SK-N-SH (cell line): ENCODE data around the gene RFX1. TPM values are rescaled to one million over a fixed set of nuclear protein-coding genes. Genes with fewer than 3 reads are reported as not detected.

Experiments used
- CTCF ChIA-PET: fragments of 300-600, 350-600 bp; formaldehyde crosslinking; extraction: SDS; loops from one replicate; lab custom pipeline; 2021; lab: Yijun Ruan, JAX
- POLR2A ChIA-PET: fragments of 350-600 bp; sonication (Branson Sonifier 250); formaldehyde crosslinking; extraction: SDS; loops from one replicate; lab custom pipeline; 2020; ENCODE audit warnings: antibody characterized with exemption, inconsistent platforms; lab: Yijun Ruan, JAX
- DNase-seq: peaks from one replicate; pipeline ENCODE4 v3.0.0; 2012
- H2AFZ ChIP-seq: fragments of 200-600 bp; sonication (generic); 2 replicates; pipeline ENCODE4 v1.8.1; 2016; ENCODE audit warnings: antibody characterized with exemption, mild to moderate bottlenecking, low read depth
- H3F3A ChIP-seq: fragments of 200-600 bp; sonication (generic); replicated peaks from 2 replicates; pipeline ENCODE3; 2016; ENCODE audit warnings: antibody characterized with exemption, mild to moderate bottlenecking; ENCODE audit not compliant: insufficient read depth
- H3K27ac ChIP-seq, 2 experiments: fragments of 200-500 bp in 1 of 2; fragments of 200-600 bp in 1 of 2; sonication (Bioruptor generic) in 1 of 2; sonication (generic), shearing (Covaris generic) in 1 of 2; 2 replicates each; pipeline versions ENCODE4 v1.5.1 to v1.6.1; 2014 to 2016; ENCODE audit warnings: low read depth in 2 of 2, inconsistent platforms in 1 of 2, low read length in 1 of 2, mild to moderate bottlenecking in 1 of 2, mixed read lengths in 1 of 2
- H3K27me3 ChIP-seq: fragments of 200-600 bp; sonication (generic), shearing (Covaris generic); 2 replicates; pipeline ENCODE4 v1.6.1; 2016; ENCODE audit warnings: mixed run types; ENCODE audit not compliant: insufficient read depth
- H3K36me3 ChIP-seq, 2 experiments: fragments of 200-500 bp in 1 of 2; fragments of 200-600 bp in 1 of 2; sonication (Bioruptor generic) in 1 of 2; sonication (generic) in 1 of 2; replicated peaks in 1 of 2; 2 replicates each; pipeline versions ENCODE3 to v1.5.1; 2014 to 2016; ENCODE audit warnings: low read length in 1 of 2, mild to moderate bottlenecking in 1 of 2; ENCODE audit not compliant: insufficient read depth in 2 of 2, control insufficient read depth in 1 of 2
- H3K4me1 ChIP-seq, 2 experiments: fragments of 200-500 bp in 1 of 2; fragments of 200-600 bp in 1 of 2; sonication (Bioruptor generic) in 1 of 2; sonication (generic), shearing (Covaris generic) in 1 of 2; 2 replicates each; pipeline versions ENCODE4 v1.5.1 to v1.6.1; 2014 to 2016; ENCODE audit warnings: low read depth in 1 of 2, low read length in 1 of 2, mixed run types in 1 of 2; ENCODE audit not compliant: insufficient read depth in 2 of 2, control insufficient read depth in 1 of 2
- H3K4me2 ChIP-seq: fragments of 200-600 bp; sonication (generic), shearing (Covaris generic); 2 replicates; pipeline ENCODE4 v1.6.1; 2017; ENCODE audit warnings: mixed run types
- H3K4me3 ChIP-seq, 2 experiments: fragments of 200-500 bp in 1 of 2; fragments of 200-600 bp in 1 of 2; sonication (Bioruptor generic) in 1 of 2; sonication (generic), shearing (Covaris generic) in 1 of 2; 2 replicates each; pipeline versions ENCODE4 v1.5.1 to v1.8.1; 2014 to 2016; ENCODE audit warnings: low read depth in 2 of 2, inconsistent platforms in 1 of 2, low read length in 1 of 2, mild to moderate bottlenecking in 1 of 2, mixed read lengths in 1 of 2, moderate library complexity in 1 of 2
- H3K79me2 ChIP-seq: fragments of 200-600 bp; sonication (generic); 2 replicates; pipeline ENCODE4 v1.8.1; 2017; ENCODE audit warnings: mild to moderate bottlenecking; ENCODE audit not compliant: insufficient read depth
- H3K9ac ChIP-seq: fragments of 200-600 bp; sonication (generic); 2 replicates; pipeline ENCODE4 v1.6.1; 2017; ENCODE audit warnings: mixed run types
- H3K9me2 ChIP-seq: fragments of 200-600 bp; sonication (generic); 2 replicates; pipeline ENCODE4 v1.6.1; 2017; ENCODE audit warnings: mixed run types
- H3K9me3 ChIP-seq: fragments of 200-600 bp; sonication (generic); 2 replicates; pipeline ENCODE4 v1.6.1; 2017; ENCODE audit warnings: mixed run types, mild to moderate bottlenecking, moderate library complexity
- H4K20me1 ChIP-seq: fragments of 200-600 bp; sonication (generic); 2 replicates; pipeline ENCODE4 v1.6.1; 2017; ENCODE audit warnings: mild to moderate bottlenecking, mixed run types; ENCODE audit not compliant: insufficient read depth
- CHD2 ChIP-seq: fragments of 150-350 bp; IDR thresholded peaks from 2 replicates; pipeline ENCODE4 v1.6.1; 2018; ENCODE audit warnings: low read length; ENCODE audit not compliant: partially characterized antibody
- ELF1 ChIP-seq: IDR thresholded peaks from 2 replicates; pipeline ENCODE4 v1.4.0; 2012
- EP300 ChIP-seq, 2 experiments: IDR thresholded peaks; 2 replicates each; pipeline versions ENCODE4 v1.4.0 to v1.6.1; 2012; ENCODE audit warnings: borderline replicate concordance in 1 of 2, low read depth in 1 of 2, low read length in 1 of 2
- EZH2phosphoT487 ChIP-seq: fragments of 200-600 bp; sonication (generic); IDR thresholded peaks from 2 replicates; pipeline ENCODE4 v1.6.1; 2017; ENCODE audit warnings: low read depth, mixed run types, mild to moderate bottlenecking, antibody characterized with exemption, moderate library complexity, borderline replicate concordance
- FOXJ3 ChIP-seq: sonication (generic); formaldehyde crosslinking; IDR thresholded peaks from 2 replicates; pipeline ENCODE4 v1.5.1; 2020; ENCODE audit warnings: mild to moderate bottlenecking, missing genetic modification reagents
- GABPA ChIP-seq: IDR thresholded peaks from 2 replicates; pipeline ENCODE4 v1.4.0; 2012; ENCODE audit warnings: low read depth, mild to moderate bottlenecking
- GATA2 ChIP-seq: sonication (generic); formaldehyde crosslinking; IDR thresholded peaks from 2 replicates; pipeline ENCODE4 v1.5.0; 2020; ENCODE audit warnings: mild to moderate bottlenecking, missing genetic modification reagents
- JUND ChIP-seq: IDR thresholded peaks from 2 replicates; pipeline ENCODE4 v1.4.0; 2012
- MEF2A ChIP-seq: IDR thresholded peaks from 2 replicates; pipeline ENCODE4 v1.4.0; 2012; ENCODE audit warnings: low read depth, borderline replicate concordance
- NFIC ChIP-seq: IDR thresholded peaks from 2 replicates; pipeline ENCODE4 v1.4.0; 2012; ENCODE audit warnings: borderline replicate concordance
- NRF1 ChIP-seq: IDR thresholded peaks from 2 replicates; pipeline ENCODE4 v1.6.1; 2012; ENCODE audit warnings: low read depth, mild to moderate bottlenecking, low read length
- POLR2AphosphoS5 ChIP-seq: IDR thresholded peaks from 2 replicates; pipeline ENCODE4 v1.6.1; 2012; ENCODE audit warnings: low read depth, low read length
- RCOR1 ChIP-seq: fragments of 150-350 bp; IDR thresholded peaks from 2 replicates; pipeline ENCODE4 v1.6.1; 2017; ENCODE audit warnings: antibody characterized with exemption, low read length
- RXRA ChIP-seq: IDR thresholded peaks from 2 replicates; pipeline ENCODE4 v1.4.0; 2012; ENCODE audit warnings: low read depth, mild to moderate bottlenecking, borderline replicate concordance
- SIN3A ChIP-seq: IDR thresholded peaks from 2 replicates; pipeline ENCODE4 v1.6.1; 2012; ENCODE audit warnings: low read depth, mild to moderate bottlenecking, low read length, moderate library complexity, borderline replicate concordance
- TAF1 ChIP-seq: IDR thresholded peaks from 2 replicates; pipeline ENCODE4 v1.6.1; 2012; ENCODE audit warnings: low read depth, mild to moderate bottlenecking, low read length, moderate library complexity, borderline replicate concordance
- TCF12 ChIP-seq: IDR thresholded peaks from 2 replicates; pipeline ENCODE4 v1.4.0; 2012
- WGBS: methylation state at CpG from one replicate; pipeline ENCODE4 v1.1.6; 2017; ENCODE audit warnings: low lambda C conversion rate; 5-methylcytosine and 5-hydroxymethylcytosine counted together
- polyA plus RNA-seq, 3 experiments: library from polyadenylated mRNA; depleted of rRNA; stranded (reverse); fragments of >200 nt; gene quantifications; 2 replicates each; pipeline ENCODE4 v1.2.3, GENCODE V29; 2012
- TF ChIP-seq, protein P1 (sequence below): IDR thresholded peaks from 2 replicates; pipeline ENCODE4; 2012
- TF ChIP-seq, protein P2 (sequence below): IDR thresholded peaks from 2 replicates; pipeline ENCODE4 v1.4.0; 2012; ENCODE audit warnings: low read depth
- TF ChIP-seq, protein P3 (sequence below): fragments of 200-600 bp; sonication (generic); IDR thresholded peaks from 2 replicates; pipeline ENCODE4 v1.6.1; 2017; ENCODE audit warnings: antibody characterized with exemption, mild to moderate bottlenecking, moderate library complexity
- TF ChIP-seq, protein P4 (sequence below): IDR thresholded peaks from 2 replicates; pipeline ENCODE4 v1.4.0; 2012; ENCODE audit warnings: low read depth, borderline replicate concordance
- TF ChIP-seq, protein P5 (sequence below): fragments of 150-350 bp; IDR thresholded peaks from 2 replicates; pipeline ENCODE4 v1.6.1; 2016; ENCODE audit warnings: mild to moderate bottlenecking, low read depth, low read length

RFX1 gene
- polyA plus RNA-seq, 1 of the 3 experiments (the other 2 are of a cell fraction): 1.5 TPM

DNA sequence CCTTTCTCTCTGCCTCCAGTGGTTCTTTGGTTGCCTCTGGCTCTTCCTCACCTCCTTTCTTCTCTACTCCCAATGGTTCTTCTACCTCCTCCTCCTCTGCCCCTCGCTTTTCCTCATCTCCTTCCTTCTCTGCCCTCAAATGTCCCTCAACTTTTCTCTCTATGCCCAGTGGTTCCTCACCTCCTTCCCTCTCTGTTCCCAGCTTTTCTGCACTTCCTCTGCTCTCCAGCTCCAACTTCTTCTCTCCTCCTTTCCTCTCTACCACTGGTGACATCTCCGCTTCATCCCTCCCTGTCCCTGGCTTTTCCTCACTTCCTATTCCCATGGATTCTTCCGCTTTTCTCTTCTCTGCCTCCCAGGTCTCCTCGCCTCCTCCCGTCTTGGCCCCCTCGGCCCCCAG, 48.0 kb upstream of the RFX1 start:
- no peaks in the 10 kb centered on the region for H4K20me1 ChIP-seq
- TF ChIP-seq, protein P1, sequence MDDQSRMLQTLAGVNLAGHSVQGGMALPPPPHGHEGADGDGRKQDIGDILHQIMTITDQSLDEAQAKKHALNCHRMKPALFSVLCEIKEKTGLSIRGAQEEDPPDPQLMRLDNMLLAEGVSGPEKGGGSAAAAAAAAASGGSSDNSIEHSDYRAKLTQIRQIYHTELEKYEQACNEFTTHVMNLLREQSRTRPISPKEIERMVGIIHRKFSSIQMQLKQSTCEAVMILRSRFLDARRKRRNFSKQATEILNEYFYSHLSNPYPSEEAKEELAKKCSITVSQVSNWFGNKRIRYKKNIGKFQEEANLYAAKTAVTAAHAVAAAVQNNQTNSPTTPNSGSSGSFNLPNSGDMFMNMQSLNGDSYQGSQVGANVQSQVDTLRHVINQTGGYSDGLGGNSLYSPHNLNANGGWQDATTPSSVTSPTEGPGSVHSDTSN: no peak
- no peak for TF ChIP-seq RCOR1
- TF ChIP-seq EP300 (IDR thresholded peaks at IDR 0.05; ENCODE audit: borderline replicate concordance in 1 of 2, low read depth in 1 of 2, low read length in 1 of 2): no peak
- no peak for TF ChIP-seq GATA2
- TF ChIP-seq TCF12: no peak
- TF ChIP-seq TAF1: no peak
- no peak for TF ChIP-seq MEF2A
- TF ChIP-seq, protein P2, sequence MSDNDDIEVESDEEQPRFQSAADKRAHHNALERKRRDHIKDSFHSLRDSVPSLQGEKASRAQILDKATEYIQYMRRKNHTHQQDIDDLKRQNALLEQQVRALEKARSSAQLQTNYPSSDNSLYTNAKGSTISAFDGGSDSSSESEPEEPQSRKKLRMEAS: no peak
- TF ChIP-seq POLR2AphosphoS5: no peak
- no peak for TF ChIP-seq EZH2phosphoT487
- no peak for TF ChIP-seq RXRA
- TF ChIP-seq, protein P3, sequence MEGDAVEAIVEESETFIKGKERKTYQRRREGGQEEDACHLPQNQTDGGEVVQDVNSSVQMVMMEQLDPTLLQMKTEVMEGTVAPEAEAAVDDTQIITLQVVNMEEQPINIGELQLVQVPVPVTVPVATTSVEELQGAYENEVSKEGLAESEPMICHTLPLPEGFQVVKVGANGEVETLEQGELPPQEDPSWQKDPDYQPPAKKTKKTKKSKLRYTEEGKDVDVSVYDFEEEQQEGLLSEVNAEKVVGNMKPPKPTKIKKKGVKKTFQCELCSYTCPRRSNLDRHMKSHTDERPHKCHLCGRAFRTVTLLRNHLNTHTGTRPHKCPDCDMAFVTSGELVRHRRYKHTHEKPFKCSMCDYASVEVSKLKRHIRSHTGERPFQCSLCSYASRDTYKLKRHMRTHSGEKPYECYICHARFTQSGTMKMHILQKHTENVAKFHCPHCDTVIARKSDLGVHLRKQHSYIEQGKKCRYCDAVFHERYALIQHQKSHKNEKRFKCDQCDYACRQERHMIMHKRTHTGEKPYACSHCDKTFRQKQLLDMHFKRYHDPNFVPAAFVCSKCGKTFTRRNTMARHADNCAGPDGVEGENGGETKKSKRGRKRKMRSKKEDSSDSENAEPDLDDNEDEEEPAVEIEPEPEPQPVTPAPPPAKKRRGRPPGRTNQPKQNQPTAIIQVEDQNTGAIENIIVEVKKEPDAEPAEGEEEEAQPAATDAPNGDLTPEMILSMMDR: no peak
- ChIA-PET POLR2A (no interaction called here), CTCF (interaction anchor here (0.9 to 3.0 kb wide), 5 partner anchors 11 to 25 kb away, joined by 3 to 15 read pairs (median 4); partner anchors contain the start of gene MISP3)
- no peaks in the 10 kb centered on the region for H3K36me3 ChIP-seq
- H3K79me2 ChIP-seq: no peaks in the 10 kb centered on the region
- WGBS: 95% methylated on average over 6 of the region's 6 CpGs
- DNase-seq: no peak
- H3K4me1 ChIP-seq: peaks cover 6 to 10% of the 10 kb centered on the region in 2 experiments; a peak in 2 of 4 replicates
- H3K9ac ChIP-seq: no peak overlapping the region
- no peak overlapping the region for H3K4me2 ChIP-seq
- no peaks in the 10 kb centered on the region for H3K9me3 ChIP-seq
- no peak overlapping the region for H3K4me3 ChIP-seq
- peaks cover 11% of the 10 kb centered on the region for H3F3A ChIP-seq
- H2AFZ ChIP-seq: no peak overlapping the region
- H3K27me3 ChIP-seq: no peaks in the 10 kb centered on the region
- H3K9me2 ChIP-seq: no peaks in the 10 kb centered on the region
- H3K27ac ChIP-seq: no peak overlapping the region

DNA sequence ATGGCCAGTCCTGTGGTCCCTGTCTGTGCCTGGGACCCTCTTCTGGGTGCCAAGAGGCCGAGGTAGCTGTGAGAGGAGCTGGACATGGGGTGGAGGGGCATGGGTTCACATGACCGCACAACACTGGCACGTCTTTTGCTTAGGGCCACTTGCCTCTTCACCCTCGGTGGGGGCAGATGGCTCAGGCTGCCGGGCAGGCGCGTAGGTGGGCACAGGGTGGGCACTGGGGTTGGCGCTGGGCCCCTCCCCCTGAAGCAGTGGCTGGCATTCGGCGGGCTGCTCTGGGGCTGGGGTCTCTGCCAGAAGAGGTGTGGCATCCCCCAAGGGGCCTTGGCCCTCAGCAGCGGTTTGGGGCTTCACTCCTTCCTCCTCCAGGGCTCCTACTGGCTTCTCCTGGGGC, 47.4 kb upstream of the RFX1 start:
- ChIA-PET CTCF (interaction anchor here (0.7 to 3.0 kb wide), 7 partner anchors 10 to 279 kb away, joined by 3 to 15 read pairs (median 4); partner anchors contain the start of genes IL27RA and MISP3), POLR2A (no interaction called here)
- H3K4me2 ChIP-seq: no peak overlapping the region
- no peak overlapping the region for H3K9ac ChIP-seq
- no peak overlapping the region for H3K4me3 ChIP-seq
- no peaks in the 10 kb centered on the region for H3K9me2 ChIP-seq
- no peaks in the 10 kb centered on the region for H3K79me2 ChIP-seq
- peak; percentile 15 for DNase-seq
- no peaks in the 10 kb centered on the region for H4K20me1 ChIP-seq
- no peaks in the 10 kb centered on the region for H3K9me3 ChIP-seq
- no CpG with 5 or more reads among the region's 11 CpGs for WGBS
- no peaks in the 10 kb centered on the region for H3K27me3 ChIP-seq
- H3K36me3 ChIP-seq: no peaks in the 10 kb centered on the region
- H3K4me1 ChIP-seq: peaks cover 4 to 6% of the 10 kb centered on the region in 2 experiments; a peak in 2 of 4 replicates
- no peak overlapping the region for H2AFZ ChIP-seq
- peaks cover 11% of the 10 kb centered on the region for H3F3A ChIP-seq
- no peak overlapping the region for H3K27ac ChIP-seq
- TF ChIP-seq POLR2AphosphoS5 (no peak), NFIC (no peak), EZH2phosphoT487 (no peak), RCOR1 (no peak), TAF1 (no peak), NRF1 (no peak), ELF1 (no peak), JUND (no peak), GABPA (no peak), SIN3A (no peak), CHD2 (no peak), FOXJ3 (CRISPR knock-in tag) (no peak)
- TF ChIP-seq, protein P4, sequence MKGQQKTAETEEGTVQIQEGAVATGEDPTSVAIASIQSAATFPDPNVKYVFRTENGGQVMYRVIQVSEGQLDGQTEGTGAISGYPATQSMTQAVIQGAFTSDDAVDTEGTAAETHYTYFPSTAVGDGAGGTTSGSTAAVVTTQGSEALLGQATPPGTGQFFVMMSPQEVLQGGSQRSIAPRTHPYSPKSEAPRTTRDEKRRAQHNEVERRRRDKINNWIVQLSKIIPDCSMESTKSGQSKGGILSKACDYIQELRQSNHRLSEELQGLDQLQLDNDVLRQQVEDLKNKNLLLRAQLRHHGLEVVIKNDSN: no peak
- TF ChIP-seq, protein P5, sequence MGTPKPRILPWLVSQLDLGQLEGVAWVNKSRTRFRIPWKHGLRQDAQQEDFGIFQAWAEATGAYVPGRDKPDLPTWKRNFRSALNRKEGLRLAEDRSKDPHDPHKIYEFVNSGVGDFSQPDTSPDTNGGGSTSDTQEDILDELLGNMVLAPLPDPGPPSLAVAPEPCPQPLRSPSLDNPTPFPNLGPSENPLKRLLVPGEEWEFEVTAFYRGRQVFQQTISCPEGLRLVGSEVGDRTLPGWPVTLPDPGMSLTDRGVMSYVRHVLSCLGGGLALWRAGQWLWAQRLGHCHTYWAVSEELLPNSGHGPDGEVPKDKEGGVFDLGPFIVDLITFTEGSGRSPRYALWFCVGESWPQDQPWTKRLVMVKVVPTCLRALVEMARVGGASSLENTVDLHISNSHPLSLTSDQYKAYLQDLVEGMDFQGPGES: no peak
